ENCODE data around the gene CLASRP. TPM values are rescaled to one million over a fixed set of nuclear protein-coding genes. Genes with fewer than 3 reads are reported as not detected.
"Not testable (repeated sequence)": the region's sequence is repeated elsewhere in the genome, so short reads cannot be mapped to it uniquely, and the experiment has no call there.

CLASRP gene
- total RNA-seq: 100 to 1,000 TPM; 110 to 138 TPM

GRCh38 chr19:45038931-45039893 is at the start of gene CLASRP:
Gene CLASRP, plus strand, starts transcription at chr19:45039045. Its CDS starts 1,168 bp downstream, at chr19:45040213.
- peaks cover 23 to 32% of the 10 kb centered on the region in 2 donors for H3K36me3 Mint-ChIP-seq (ENCODE audit: insufficient read depth in 2 of 2)

GRCh38 chr19:44990459-44990858 is 48.4 kb upstream of the CLASRP start:
- Mint-ChIP-seq H3K27ac (no peak overlapping the region), H3K4me1 (ENCODE audit: low read depth) (no peaks in the 10 kb centered on the region), H3K9me3 (no peaks in the 10 kb centered on the region), H3K36me3 (ENCODE audit: insufficient read depth in 2 of 2) (peaks cover 0 to 2% of the 10 kb centered on the region in 2 donors), H3K4me3 (no peak overlapping the region), H3K27me3 (ENCODE audit: low read depth) (no peaks in the 10 kb centered on the region)
- ATAC-seq (replicated peaks in 1 of 2) (no peak), DNase-seq (no peak)

More at GRCh38 chr19:45038931-45039893, at the start of gene CLASRP:
- ATAC-seq (replicated peaks in 1 of 2) (peak; percentile 97 to 98), DNase-seq (peak; percentile 91 to 93)
- H3K4me3 Mint-ChIP-seq: peak within 1 kb of the TSS; percentile 93 to 99
- peak within 1 kb of the TSS; percentile 87 for H3K27ac Mint-ChIP-seq
- no peaks in the 10 kb centered on the region for H3K27me3 Mint-ChIP-seq (ENCODE audit: low read depth)
- H3K4me1 Mint-ChIP-seq (ENCODE audit: low read depth): peaks cover 38% of the 10 kb centered on the region
- no peaks in the 10 kb centered on the region for H3K9me3 Mint-ChIP-seq

GRCh38 chr19:44990966-44991365 is 47.9 kb upstream of the CLASRP start:
- DNase-seq (no peak), ATAC-seq (replicated peaks in 1 of 2) (no peak)
- Mint-ChIP-seq H3K27ac (no peak overlapping the region), H3K27me3 (ENCODE audit: low read depth) (no peaks in the 10 kb centered on the region), H3K4me3 (no peak overlapping the region), H3K9me3 (no peaks in the 10 kb centered on the region), H3K4me1 (ENCODE audit: low read depth) (no peaks in the 10 kb centered on the region), H3K36me3 (ENCODE audit: insufficient read depth in 2 of 2) (peaks cover 0 to 2% of the 10 kb centered on the region in 2 donors)

GRCh38 chr19:44992336-44993163 is 46.3 kb upstream of the CLASRP start:
- Mint-ChIP-seq H3K4me3 (no peak overlapping the region), H3K27ac (no peak overlapping the region), H3K9me3 (no peaks in the 10 kb centered on the region), H3K4me1 (ENCODE audit: low read depth) (no peaks in the 10 kb centered on the region), H3K36me3 (ENCODE audit: insufficient read depth in 2 of 2) (peaks cover 0 to 2% of the 10 kb centered on the region in 2 donors), H3K27me3 (ENCODE audit: low read depth) (no peaks in the 10 kb centered on the region)
- ATAC-seq (replicated peaks in 1 of 2) (no peak), DNase-seq (no peak)

GRCh38 chr19:44993526-44993925 is 45.3 kb upstream of the CLASRP start:
- no peak for DNase-seq
- Mint-ChIP-seq H3K27me3 (ENCODE audit: low read depth) (no peaks in the 10 kb centered on the region), H3K4me3 (no peak overlapping the region), H3K4me1 (ENCODE audit: low read depth) (no peaks in the 10 kb centered on the region), H3K36me3 (ENCODE audit: insufficient read depth in 2 of 2) (peaks cover 0 to 2% of the 10 kb centered on the region in 2 donors), H3K9me3 (no peaks in the 10 kb centered on the region), H3K27ac (no peak overlapping the region)
- ATAC-seq (replicated peaks in 1 of 2): no peak

- ATAC-seq (replicated peaks in 1 of 2) (no peak), DNase-seq (no peak)
- Mint-ChIP-seq H3K27me3 (ENCODE audit: low read depth) (no peaks in the 10 kb centered on the region), H3K36me3 (ENCODE audit: insufficient read depth in 2 of 2) (peaks cover 0 to 2% of the 10 kb centered on the region in 2 donors), H3K4me3 (no peak overlapping the region), H3K9me3 (no peaks in the 10 kb centered on the region), H3K4me1 (ENCODE audit: low read depth) (no peaks in the 10 kb centered on the region), H3K27ac (no peak overlapping the region)
These were observed 44.8 kb upstream of the CLASRP start for GRCh38 chr19:44993926-44994537.

GRCh38 chr19:44998025-44998424 is 40.8 kb upstream of the CLASRP start:
- Mint-ChIP-seq H3K9me3 (no peaks in the 10 kb centered on the region), H3K4me3 (no peak overlapping the region)
- no peak for ATAC-seq (replicated peaks in 1 of 2)

GRCh38 chr19:44999131-44999925 is 39.5 kb upstream of the CLASRP start:
- not testable (repeated sequence) for H3K4me3 Mint-ChIP-seq

More at GRCh38 chr19:44998025-44998424, 40.8 kb upstream of the CLASRP start:
- no peak for DNase-seq
- H3K27ac Mint-ChIP-seq: no peak overlapping the region
- peaks cover 1 to 4% of the 10 kb centered on the region in 2 donors for H3K36me3 Mint-ChIP-seq (ENCODE audit: insufficient read depth in 2 of 2)
- no peaks in the 10 kb centered on the region for H3K27me3 Mint-ChIP-seq (ENCODE audit: low read depth)
- peaks cover 16% of the 10 kb centered on the region for H3K4me1 Mint-ChIP-seq (ENCODE audit: low read depth)

GRCh38 chr19:45000665-45001064 is 38.2 kb upstream of the CLASRP start:
- not testable (repeated sequence) for H3K36me3 Mint-ChIP-seq (ENCODE audit: insufficient read depth in 2 of 2)
- peak overlapping the region; percentile 77 to 82 for H3K4me3 Mint-ChIP-seq

More at GRCh38 chr19:44999131-44999925, 39.5 kb upstream of the CLASRP start:
- not testable (repeated sequence) for DNase-seq; H3K27me3 Mint-ChIP-seq (ENCODE audit: low read depth); H3K9me3 Mint-ChIP-seq; ATAC-seq (replicated peaks in 1 of 2); H3K27ac Mint-ChIP-seq; H3K36me3 Mint-ChIP-seq (ENCODE audit: insufficient read depth in 2 of 2)
- H3K4me1 Mint-ChIP-seq (ENCODE audit: low read depth): peaks cover 16% of the 10 kb centered on the region

GRCh38 chr19:45001087-45001739 is 37.6 kb upstream of the CLASRP start, which contains the start of gene RELB:
Gene RELB, plus strand, starts transcription at chr19:45001464. Its CDS starts 116 bp downstream, at chr19:45001580.
- ATAC-seq (replicated peaks in 1 of 2) (peak; percentile 74 to 76), DNase-seq (peak; percentile 96 to 100)
- no peaks in the 10 kb centered on the region for H3K27me3 Mint-ChIP-seq (ENCODE audit: low read depth)
- peak within 1 kb of the TSS; percentile 96 for H3K27ac Mint-ChIP-seq
- peak within 1 kb of the TSS; percentile 85 to 97 for H3K4me3 Mint-ChIP-seq
- H3K36me3 Mint-ChIP-seq (ENCODE audit: insufficient read depth in 2 of 2): peaks cover 4 to 11% of the 10 kb centered on the region in 2 donors
- no peaks in the 10 kb centered on the region for H3K9me3 Mint-ChIP-seq
- H3K4me1 Mint-ChIP-seq (ENCODE audit: low read depth): peaks cover 16% of the 10 kb centered on the region

More at GRCh38 chr19:45000665-45001064, 38.2 kb upstream of the CLASRP start:
- not testable (repeated sequence) for ATAC-seq (replicated peaks in 1 of 2); H3K27me3 Mint-ChIP-seq (ENCODE audit: low read depth); H3K9me3 Mint-ChIP-seq; DNase-seq
- peaks cover 16% of the 10 kb centered on the region for H3K4me1 Mint-ChIP-seq (ENCODE audit: low read depth)
- peak overlapping the region; percentile 54 for H3K27ac Mint-ChIP-seq

GRCh38 chr19:45003485-45003884 is 35.4 kb upstream of the CLASRP start:
- Mint-ChIP-seq H3K27me3 (ENCODE audit: low read depth) (no peaks in the 10 kb centered on the region), H3K4me1 (ENCODE audit: low read depth) (peaks cover 16% of the 10 kb centered on the region), H3K27ac (no peak overlapping the region), H3K36me3 (ENCODE audit: insufficient read depth in 2 of 2) (peaks cover 6 to 16% of the 10 kb centered on the region in 2 donors), H3K9me3 (no peaks in the 10 kb centered on the region), H3K4me3 (peak overlapping the region in 1 of 2 donors; percentile 29)
- no peak for ATAC-seq (replicated peaks in 1 of 2)
- DNase-seq: no peak

Data from activated T-cell treated with anti-CD3 and anti-CD28 coated beads, Interleukin-2, amount 50 U/mL, for 72 hours (primary cell).